Astrocyte (in vitro differentiated cells and primary cell): Measurements from ENCODE around the gene VPS26C. TPM values are rescaled to one million over a fixed set of nuclear protein-coding genes. Genes with fewer than 3 reads are reported as not detected.

Experiments
- DNase-seq: peaks from one replicate; pipeline ENCODE4 v3.0.0-alpha.2; 2010; ENCODE audit warnings: low read depth
- FAIRE-seq: peaks from 2 replicates; lab custom pipeline; 2011; peaks lifted over from hg19 to GRCh38; lab: Jason Lieb, UNC
- H2AFZ ChIP-seq: 2 replicates; pipeline ENCODE4 v1.6.0; 2012; ENCODE audit warnings: low read depth, low read length, inconsistent platforms
- H3K27ac ChIP-seq: 2 replicates; pipeline ENCODE4 v1.5.1; 2011; ENCODE audit warnings: low read depth, low read length, inconsistent platforms
- H3K27me3 ChIP-seq: 2 replicates; pipeline ENCODE4 v1.6.0; 2011; ENCODE audit warnings: low read length, inconsistent platforms; ENCODE audit not compliant: insufficient read depth
- H3K36me3 ChIP-seq: 2 replicates; pipeline ENCODE4 v1.5.1; 2011; ENCODE audit warnings: low read length, inconsistent platforms; ENCODE audit not compliant: insufficient read depth
- H3K4me1 ChIP-seq: 2 replicates; pipeline ENCODE4 v1.5.1; 2011; ENCODE audit warnings: low read length, inconsistent platforms; ENCODE audit not compliant: insufficient read depth
- H3K4me2 ChIP-seq: 2 replicates; pipeline ENCODE4 v1.6.0; 2012; ENCODE audit warnings: low read length, inconsistent platforms
- H3K4me3 ChIP-seq: 2 replicates; pipeline ENCODE4 v1.5.1; 2011; ENCODE audit warnings: low read depth, mild to moderate bottlenecking, low read length, inconsistent platforms; ENCODE audit not compliant: insufficient read depth
- H3K79me2 ChIP-seq: 2 replicates; pipeline ENCODE4 v1.6.0; 2012; ENCODE audit warnings: mild to moderate bottlenecking, low read length, inconsistent platforms; ENCODE audit not compliant: insufficient read depth
- H3K9ac ChIP-seq: 2 replicates; pipeline ENCODE4 v1.6.0; 2012; ENCODE audit warnings: mild to moderate bottlenecking, low read length, inconsistent platforms
- H3K9me3 ChIP-seq: 2 replicates; pipeline ENCODE4 v1.5.1; 2012; ENCODE audit warnings: low read depth, mild to moderate bottlenecking, low read length, inconsistent platforms; ENCODE audit not compliant: insufficient read depth
- H4K20me1 ChIP-seq: 2 replicates; pipeline ENCODE4 v1.6.0; 2012; ENCODE audit warnings: low read length, inconsistent platforms; ENCODE audit not compliant: insufficient read depth
- H3K27ac Mint-ChIP-seq: one replicate; pipeline ENCODE4 v1.8.0; 2021; ENCODE audit warnings: mild to moderate bottlenecking, mixed read lengths; ENCODE audit not compliant: unreplicated experiment
- H3K27me3 Mint-ChIP-seq: one replicate; pipeline ENCODE4 v1.8.0; 2021; ENCODE audit warnings: low read depth, mixed read lengths; ENCODE audit not compliant: unreplicated experiment
- H3K36me3 Mint-ChIP-seq: one replicate; pipeline ENCODE4 v1.8.0; 2021; ENCODE audit warnings: low read depth, mixed read lengths; ENCODE audit not compliant: unreplicated experiment
- H3K4me1 Mint-ChIP-seq: one replicate; pipeline ENCODE4 v1.8.0; 2021; ENCODE audit warnings: low read depth, mixed read lengths; ENCODE audit not compliant: unreplicated experiment
- H3K4me3 Mint-ChIP-seq: one replicate; pipeline ENCODE4 v1.8.0; 2021; ENCODE audit warnings: mild to moderate bottlenecking, moderate library complexity, mixed read lengths; ENCODE audit not compliant: unreplicated experiment
- H3K9me3 Mint-ChIP-seq: one replicate; pipeline ENCODE4 v1.8.0; 2021; ENCODE audit warnings: mild to moderate bottlenecking, mixed read lengths; ENCODE audit not compliant: unreplicated experiment
- EZH2 ChIP-seq: IDR thresholded peaks from 2 replicates; pipeline ENCODE4 v1.6.1; 2012; ENCODE audit warnings: mild to moderate bottlenecking, low read length, inconsistent platforms; ENCODE audit not compliant: insufficient read depth
- total RNA-seq: library from RNA; stranded (reverse); gene quantifications from 2 replicates; pipeline ENCODE4 v1.2.1, GENCODE V29; 2021
- TF ChIP-seq, protein P1 (sequence below): IDR thresholded peaks from 2 replicates; pipeline ENCODE4 v1.5.1; 2011; ENCODE audit warnings: low read depth, mild to moderate bottlenecking, inconsistent platforms, low read length, moderate library complexity; ENCODE audit not compliant: insufficient read depth

Gene VPS26C
- total RNA-seq, 1 donor from 2014 or later: 52.9 TPM

GRCh38 chr21:37237764-37238163, 29.4 kb downstream of the VPS26C start:
- Histone ChIP-seq H3K27ac (no peak overlapping the region), H3K36me3 (peaks cover 10% of the 10 kb centered on the region), H3K4me1 (no peaks in the 10 kb centered on the region), H4K20me1 (peaks cover 19% of the 10 kb centered on the region), H3K27me3 (no peaks in the 10 kb centered on the region), H2AFZ (no peak overlapping the region), H3K9ac (no peak overlapping the region), H3K79me2 (peaks cover 15% of the 10 kb centered on the region), H3K4me2 (no peak overlapping the region), H3K9me3 (no peaks in the 10 kb centered on the region), H3K4me3 (no peak overlapping the region)
- no peak for FAIRE-seq
- H3K27ac Mint-ChIP-seq: no peak overlapping the region
- no peak overlapping the region for H3K4me3 Mint-ChIP-seq
- no peak for DNase-seq
- peaks cover 9% of the 10 kb centered on the region for H3K36me3 Mint-ChIP-seq
- no peaks in the 10 kb centered on the region for H3K9me3 Mint-ChIP-seq
- no peaks in the 10 kb centered on the region for H3K4me1 Mint-ChIP-seq
- H3K27me3 Mint-ChIP-seq: no peaks in the 10 kb centered on the region
- no peak for TF ChIP-seq EZH2
- TF ChIP-seq, protein P1, sequence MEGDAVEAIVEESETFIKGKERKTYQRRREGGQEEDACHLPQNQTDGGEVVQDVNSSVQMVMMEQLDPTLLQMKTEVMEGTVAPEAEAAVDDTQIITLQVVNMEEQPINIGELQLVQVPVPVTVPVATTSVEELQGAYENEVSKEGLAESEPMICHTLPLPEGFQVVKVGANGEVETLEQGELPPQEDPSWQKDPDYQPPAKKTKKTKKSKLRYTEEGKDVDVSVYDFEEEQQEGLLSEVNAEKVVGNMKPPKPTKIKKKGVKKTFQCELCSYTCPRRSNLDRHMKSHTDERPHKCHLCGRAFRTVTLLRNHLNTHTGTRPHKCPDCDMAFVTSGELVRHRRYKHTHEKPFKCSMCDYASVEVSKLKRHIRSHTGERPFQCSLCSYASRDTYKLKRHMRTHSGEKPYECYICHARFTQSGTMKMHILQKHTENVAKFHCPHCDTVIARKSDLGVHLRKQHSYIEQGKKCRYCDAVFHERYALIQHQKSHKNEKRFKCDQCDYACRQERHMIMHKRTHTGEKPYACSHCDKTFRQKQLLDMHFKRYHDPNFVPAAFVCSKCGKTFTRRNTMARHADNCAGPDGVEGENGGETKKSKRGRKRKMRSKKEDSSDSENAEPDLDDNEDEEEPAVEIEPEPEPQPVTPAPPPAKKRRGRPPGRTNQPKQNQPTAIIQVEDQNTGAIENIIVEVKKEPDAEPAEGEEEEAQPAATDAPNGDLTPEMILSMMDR: no peak

GRCh38 chr21:37237346-37237745, 29.8 kb downstream of the VPS26C start:
- Histone ChIP-seq H4K20me1 (peaks cover 19% of the 10 kb centered on the region), H3K27ac (no peak overlapping the region), H3K79me2 (peaks cover 11% of the 10 kb centered on the region), H3K4me3 (no peak overlapping the region), H3K4me2 (no peak overlapping the region), H3K36me3 (peaks cover 10% of the 10 kb centered on the region), H3K4me1 (no peaks in the 10 kb centered on the region), H2AFZ (no peak overlapping the region), H3K27me3 (no peaks in the 10 kb centered on the region), H3K9me3 (no peaks in the 10 kb centered on the region), H3K9ac (no peak overlapping the region)
- no peak for DNase-seq
- Mint-ChIP-seq H3K4me3 (no peak overlapping the region), H3K27ac (no peak overlapping the region), H3K4me1 (no peaks in the 10 kb centered on the region), H3K9me3 (no peaks in the 10 kb centered on the region), H3K36me3 (peaks cover 10% of the 10 kb centered on the region), H3K27me3 (no peaks in the 10 kb centered on the region)
- FAIRE-seq: no peak
- TF ChIP-seq, protein P1: no peak
- TF ChIP-seq EZH2: no peak

- H3K36me3 ChIP-seq: peaks cover 12% of the 10 kb centered on the region
These were observed 33.5 kb downstream of the VPS26C start for GRCh38 chr21:37233551-37234146.

More at GRCh38 chr21:37233551-37234146, 33.5 kb downstream of the VPS26C start:
- no peak overlapping the region for H3K27ac Mint-ChIP-seq
- Histone ChIP-seq H3K9me3 (no peaks in the 10 kb centered on the region), H3K79me2 (no peaks in the 10 kb centered on the region), H3K4me3 (no peak overlapping the region), H3K4me2 (no peak overlapping the region), H4K20me1 (peaks cover 5% of the 10 kb centered on the region), H3K9ac (no peak overlapping the region), H2AFZ (no peak overlapping the region), H3K4me1 (no peaks in the 10 kb centered on the region), H3K27ac (no peak overlapping the region), H3K27me3 (no peaks in the 10 kb centered on the region)
- TF ChIP-seq EZH2: no peak
- TF ChIP-seq, protein P1: no peak
- no peaks in the 10 kb centered on the region for H3K27me3 Mint-ChIP-seq
- H3K4me1 Mint-ChIP-seq: no peaks in the 10 kb centered on the region
- H3K36me3 Mint-ChIP-seq: peaks cover 23% of the 10 kb centered on the region
- FAIRE-seq: no peak
- no peak for DNase-seq
- no peak overlapping the region for H3K4me3 Mint-ChIP-seq
- peaks cover 3% of the 10 kb centered on the region for H3K9me3 Mint-ChIP-seq
